HepG2 (cell line): ENCODE results near the gene SLC19A1. TPM values are rescaled to one million over a fixed set of nuclear protein-coding genes. Genes with fewer than 3 reads are reported as not detected.
A peak's percentile ranks its signal among the peaks of the same experiment; 100 is the strongest.

Source experiments
- DNMT1 ChIP-seq: sonication (generic); formaldehyde crosslinking; IDR thresholded peaks from 2 replicates; pipeline ENCODE4 v1.5.1; 2020; ENCODE audit warnings: mild to moderate bottlenecking, missing genetic modification reagents
- EHMT2 ChIP-seq: fragments of 200-600 bp; sonication (generic); IDR thresholded peaks from 2 replicates; pipeline ENCODE4 v1.7.0; 2017; ENCODE audit warnings: antibody characterized with exemption, low read depth, low read length, borderline replicate concordance
- FOXM1 ChIP-seq: sonication (generic); formaldehyde crosslinking; IDR thresholded peaks from 2 replicates; pipeline ENCODE4 v1.5.0; 2020; ENCODE audit warnings: missing genetic modification reagents
- GABPA ChIP-seq, 2 experiments: IDR thresholded peaks; 2 replicates each; pipeline ENCODE4 v1.6.1; 2011 to 2016; ENCODE audit warnings: low read depth in 2 of 2, low read length in 1 of 2, missing biosample characterization in 1 of 2, missing genetic modification characterization in 1 of 2
- ISL2 ChIP-seq: sonication (generic); formaldehyde crosslinking; IDR thresholded peaks from 2 replicates; pipeline ENCODE4 v1.5.0; 2020; ENCODE audit warnings: missing genetic modification reagents
- NFATC3 ChIP-seq: sonication (generic); formaldehyde crosslinking; IDR thresholded peaks from 2 replicates; pipeline ENCODE4 v1.5.1; 2020; ENCODE audit warnings: mild to moderate bottlenecking, missing genetic modification reagents
- TEAD2 ChIP-seq: sonication (generic); formaldehyde crosslinking; IDR thresholded peaks from 2 replicates; pipeline ENCODE4 v1.9.0; 2021; ENCODE audit warnings: missing genetic modification reagents
- U2AF1 ChIP-seq: fragments of 200-400 bp; formaldehyde crosslinking; optimal IDR thresholded peaks from 2 replicates; pipeline ENCODE3; 2017; ENCODE audit warnings: mild to moderate bottlenecking, low read depth, low read length
- ZBTB7A ChIP-seq: sonication (generic); formaldehyde crosslinking; IDR thresholded peaks from 2 replicates; pipeline ENCODE4 v1.8.0; 2022; ENCODE audit warnings: mild to moderate bottlenecking, missing genetic modification reagents
- ZNF230 ChIP-seq: sonication (generic); formaldehyde crosslinking; IDR thresholded peaks from 2 replicates; pipeline ENCODE4 v1.4.0; 2020; ENCODE audit warnings: mild to moderate bottlenecking, missing genetic modification reagents
- ZNF547 ChIP-seq: sonication (generic); formaldehyde crosslinking; IDR thresholded peaks from 2 replicates; pipeline ENCODE4 v1.5.1; 2020; ENCODE audit warnings: mild to moderate bottlenecking, missing genetic modification reagents
- ZNF781 ChIP-seq: sonication (generic); formaldehyde crosslinking; IDR thresholded peaks from 2 replicates; pipeline ENCODE4 v1.5.1; 2020; ENCODE audit warnings: borderline replicate concordance, mild to moderate bottlenecking, missing genetic modification reagents; ENCODE audit errors: not compliant biosample characterization
- ZNF883 ChIP-seq: sonication (generic); formaldehyde crosslinking; IDR thresholded peaks from 2 replicates; pipeline ENCODE4 v1.5.1; 2020; ENCODE audit warnings: mild to moderate bottlenecking, missing genetic modification reagents; ENCODE audit errors: not compliant biosample characterization
- polyA plus RNA-seq, 8 experiments: library from polyadenylated mRNA; depleted of rRNA in 3 of 8; stranded (reverse) in 7 of 8; unstranded in 1 of 8; fragments of >200 nt; fragmentation: Illumina TruSeq in 4 of 8; extraction: Trizol in 4 of 8; gene quantifications; 2 replicates each; pipeline versions ENCODE4 v1.2.1 to v1.2.3, GENCODE V29; 2011 to 2016; ENCODE audit warnings: low read depth in 4 of 8, missing spikeins in 1 of 8, mixed read lengths in 1 of 8; ENCODE audit not compliant: insufficient read depth in 1 of 8
- total RNA-seq, 5 experiments: library from RNA; depleted of rRNA; stranded (reverse); fragments of >200 nt; fragmentation: Illumina TruSeq; extraction: Trizol; gene quantifications; 2 replicates each; pipeline ENCODE4 v1.2.3, GENCODE V29; 2016; ENCODE audit warnings: low read depth in 1 of 5
- TF ChIP-seq, protein P1 (sequence below): sonication (generic); formaldehyde crosslinking; IDR thresholded peaks from 2 replicates; pipeline ENCODE4 v1.4.0; 2020; ENCODE audit warnings: missing genetic modification reagents, borderline replicate concordance
- TF ChIP-seq, protein P2 (sequence below): sonication (generic); formaldehyde crosslinking; IDR thresholded peaks from 2 replicates; pipeline ENCODE4 v1.4.0; 2020; ENCODE audit warnings: missing genetic modification reagents
- TF ChIP-seq, protein P3 (sequence below): sonication (generic); formaldehyde crosslinking; IDR thresholded peaks from 2 replicates; pipeline ENCODE4 v1.4.0; 2020; ENCODE audit warnings: mild to moderate bottlenecking, missing genetic modification reagents
- TF ChIP-seq, protein P4 (sequence below): sonication (generic); formaldehyde crosslinking; IDR thresholded peaks from 2 replicates; pipeline ENCODE4 v1.4.0; 2020; ENCODE audit warnings: missing genetic modification reagents, borderline replicate concordance
- TF ChIP-seq, protein P5 (sequence below): fragments of 450-650 bp; IDR thresholded peaks from 2 replicates; pipeline ENCODE4 v1.6.1; 2017

SLC19A1 gene
- total and polyA plus RNA-seq, 2 of the 13 experiments (the other 11 are each of a cell fraction or from before 2014, with no cell fraction given) = 21.8 to 23.0 TPM

DNA sequence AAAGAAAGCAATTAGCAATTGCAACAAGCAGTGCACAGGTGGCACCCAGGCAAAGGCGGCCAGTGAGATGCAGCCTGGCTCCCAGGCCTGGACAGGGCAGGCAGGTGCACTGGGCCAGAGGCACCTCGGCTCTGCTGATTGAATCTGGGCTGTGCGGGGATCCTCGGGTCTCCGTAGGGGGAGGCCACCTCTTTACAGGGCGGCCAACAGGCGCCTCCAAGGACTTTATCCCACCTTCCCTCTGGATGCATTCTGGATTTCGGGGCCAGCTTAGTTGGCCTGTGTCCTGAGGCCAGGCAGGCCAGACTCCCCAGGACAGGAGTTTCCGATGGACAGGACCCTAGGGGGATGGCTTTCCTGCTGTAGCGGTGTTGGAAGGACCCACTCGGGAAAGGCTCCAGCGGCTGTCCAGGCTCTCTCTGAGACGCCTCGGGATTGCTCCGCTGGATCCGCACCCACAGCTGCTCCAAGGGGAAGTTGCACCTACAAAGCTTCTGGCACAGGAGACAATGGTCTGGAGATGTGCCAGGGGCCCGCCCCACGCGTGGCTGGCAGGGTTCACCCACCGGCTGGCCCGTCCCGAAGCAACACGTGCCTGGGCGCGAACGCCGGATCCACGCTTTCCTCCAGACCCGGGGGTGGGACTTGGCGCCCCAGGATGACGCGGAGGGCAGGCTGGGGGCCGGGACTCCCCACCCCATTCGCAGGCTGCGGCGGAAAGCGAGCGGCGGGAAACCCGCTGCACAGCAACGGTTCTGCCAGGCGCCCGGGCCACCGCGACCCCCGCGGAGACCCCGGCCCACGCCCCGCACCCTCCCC, 810 bp downstream of the SLC19A1 start (continued):
- TF ChIP-seq NFATC3 (no peak), ZNF547 (CRISPR knock-in tag) (no peak), DNMT1 (CRISPR knock-in tag) (no peak), FOXM1 (CRISPR knock-in tag) (no peak), U2AF1 (no peak), ZNF781 (CRISPR knock-in tag) (no peak), GABPA (IDR thresholded peaks at IDR 0.05; ENCODE audit: low read depth, low read length) (no peak), GABPA (CRISPR knock-in tag; IDR thresholded peaks at IDR 0.05; ENCODE audit: low read depth) (0 out of 2 replicates have a peak, but pooled peaks have one; percentile 10), ZNF230 (CRISPR knock-in tag) (no peak), ZNF883 (no peak), ZBTB7A (CRISPR knock-in tag) (no peak), EHMT2 (no peak), ISL2 (CRISPR knock-in tag) (no peak), TEAD2 (CRISPR knock-in tag) (no peak)
- TF ChIP-seq, protein P1, sequence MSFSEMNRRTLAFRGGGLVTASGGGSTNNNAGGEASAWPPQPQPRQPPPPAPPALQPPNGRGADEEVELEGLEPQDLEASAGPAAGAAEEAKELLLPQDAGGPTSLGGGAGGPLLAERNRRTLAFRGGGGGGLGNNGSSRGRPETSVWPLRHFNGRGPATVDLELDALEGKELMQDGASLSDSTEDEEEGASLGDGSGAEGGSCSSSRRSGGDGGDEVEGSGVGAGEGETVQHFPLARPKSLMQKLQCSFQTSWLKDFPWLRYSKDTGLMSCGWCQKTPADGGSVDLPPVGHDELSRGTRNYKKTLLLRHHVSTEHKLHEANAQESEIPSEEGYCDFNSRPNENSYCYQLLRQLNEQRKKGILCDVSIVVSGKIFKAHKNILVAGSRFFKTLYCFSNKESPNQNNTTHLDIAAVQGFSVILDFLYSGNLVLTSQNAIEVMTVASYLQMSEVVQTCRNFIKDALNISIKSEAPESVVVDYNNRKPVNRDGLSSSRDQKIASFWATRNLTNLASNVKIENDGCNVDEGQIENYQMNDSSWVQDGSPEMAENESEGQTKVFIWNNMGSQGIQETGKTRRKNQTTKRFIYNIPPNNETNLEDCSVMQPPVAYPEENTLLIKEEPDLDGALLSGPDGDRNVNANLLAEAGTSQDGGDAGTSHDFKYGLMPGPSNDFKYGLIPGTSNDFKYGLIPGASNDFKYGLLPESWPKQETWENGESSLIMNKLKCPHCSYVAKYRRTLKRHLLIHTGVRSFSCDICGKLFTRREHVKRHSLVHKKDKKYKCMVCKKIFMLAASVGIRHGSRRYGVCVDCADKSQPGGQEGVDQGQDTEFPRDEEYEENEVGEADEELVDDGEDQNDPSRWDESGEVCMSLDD (CRISPR knock-in tag) = no peak
- TF ChIP-seq, protein P2, sequence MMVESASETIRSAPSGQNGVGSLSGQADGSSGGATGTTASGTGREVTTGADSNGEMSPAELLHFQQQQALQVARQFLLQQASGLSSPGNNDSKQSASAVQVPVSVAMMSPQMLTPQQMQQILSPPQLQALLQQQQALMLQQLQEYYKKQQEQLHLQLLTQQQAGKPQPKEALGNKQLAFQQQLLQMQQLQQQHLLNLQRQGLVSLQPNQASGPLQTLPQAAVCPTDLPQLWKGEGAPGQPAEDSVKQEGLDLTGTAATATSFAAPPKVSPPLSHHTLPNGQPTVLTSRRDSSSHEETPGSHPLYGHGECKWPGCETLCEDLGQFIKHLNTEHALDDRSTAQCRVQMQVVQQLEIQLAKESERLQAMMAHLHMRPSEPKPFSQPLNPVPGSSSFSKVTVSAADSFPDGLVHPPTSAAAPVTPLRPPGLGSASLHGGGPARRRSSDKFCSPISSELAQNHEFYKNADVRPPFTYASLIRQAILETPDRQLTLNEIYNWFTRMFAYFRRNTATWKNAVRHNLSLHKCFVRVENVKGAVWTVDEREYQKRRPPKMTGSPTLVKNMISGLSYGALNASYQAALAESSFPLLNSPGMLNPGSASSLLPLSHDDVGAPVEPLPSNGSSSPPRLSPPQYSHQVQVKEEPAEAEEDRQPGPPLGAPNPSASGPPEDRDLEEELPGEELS (CRISPR knock-in tag) = no peak
- TF ChIP-seq, protein P3, sequence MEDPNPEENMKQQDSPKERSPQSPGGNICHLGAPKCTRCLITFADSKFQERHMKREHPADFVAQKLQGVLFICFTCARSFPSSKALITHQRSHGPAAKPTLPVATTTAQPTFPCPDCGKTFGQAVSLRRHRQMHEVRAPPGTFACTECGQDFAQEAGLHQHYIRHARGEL = no peak
- TF ChIP-seq, protein P4, sequence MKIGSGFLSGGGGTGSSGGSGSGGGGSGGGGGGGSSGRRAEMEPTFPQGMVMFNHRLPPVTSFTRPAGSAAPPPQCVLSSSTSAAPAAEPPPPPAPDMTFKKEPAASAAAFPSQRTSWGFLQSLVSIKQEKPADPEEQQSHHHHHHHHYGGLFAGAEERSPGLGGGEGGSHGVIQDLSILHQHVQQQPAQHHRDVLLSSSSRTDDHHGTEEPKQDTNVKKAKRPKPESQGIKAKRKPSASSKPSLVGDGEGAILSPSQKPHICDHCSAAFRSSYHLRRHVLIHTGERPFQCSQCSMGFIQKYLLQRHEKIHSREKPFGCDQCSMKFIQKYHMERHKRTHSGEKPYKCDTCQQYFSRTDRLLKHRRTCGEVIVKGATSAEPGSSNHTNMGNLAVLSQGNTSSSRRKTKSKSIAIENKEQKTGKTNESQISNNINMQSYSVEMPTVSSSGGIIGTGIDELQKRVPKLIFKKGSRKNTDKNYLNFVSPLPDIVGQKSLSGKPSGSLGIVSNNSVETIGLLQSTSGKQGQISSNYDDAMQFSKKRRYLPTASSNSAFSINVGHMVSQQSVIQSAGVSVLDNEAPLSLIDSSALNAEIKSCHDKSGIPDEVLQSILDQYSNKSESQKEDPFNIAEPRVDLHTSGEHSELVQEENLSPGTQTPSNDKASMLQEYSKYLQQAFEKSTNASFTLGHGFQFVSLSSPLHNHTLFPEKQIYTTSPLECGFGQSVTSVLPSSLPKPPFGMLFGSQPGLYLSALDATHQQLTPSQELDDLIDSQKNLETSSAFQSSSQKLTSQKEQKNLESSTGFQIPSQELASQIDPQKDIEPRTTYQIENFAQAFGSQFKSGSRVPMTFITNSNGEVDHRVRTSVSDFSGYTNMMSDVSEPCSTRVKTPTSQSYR = peak; percentile 25; the same call in 1 of the 2 replicates
- TF ChIP-seq, protein P5, sequence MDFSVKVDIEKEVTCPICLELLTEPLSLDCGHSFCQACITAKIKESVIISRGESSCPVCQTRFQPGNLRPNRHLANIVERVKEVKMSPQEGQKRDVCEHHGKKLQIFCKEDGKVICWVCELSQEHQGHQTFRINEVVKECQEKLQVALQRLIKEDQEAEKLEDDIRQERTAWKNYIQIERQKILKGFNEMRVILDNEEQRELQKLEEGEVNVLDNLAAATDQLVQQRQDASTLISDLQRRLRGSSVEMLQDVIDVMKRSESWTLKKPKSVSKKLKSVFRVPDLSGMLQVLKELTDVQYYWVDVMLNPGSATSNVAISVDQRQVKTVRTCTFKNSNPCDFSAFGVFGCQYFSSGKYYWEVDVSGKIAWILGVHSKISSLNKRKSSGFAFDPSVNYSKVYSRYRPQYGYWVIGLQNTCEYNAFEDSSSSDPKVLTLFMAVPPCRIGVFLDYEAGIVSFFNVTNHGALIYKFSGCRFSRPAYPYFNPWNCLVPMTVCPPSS = no peak
